ENCODE measurements around the gene IP6K2. TPM values are rescaled to one million over a fixed set of nuclear protein-coding genes. Genes with fewer than 3 reads are reported as not detected.
A peak's percentile ranks its signal among the peaks of the same experiment; 100 is the strongest.

Gene IP6K2
- total and polyA plus RNA-seq, 10 of the 15 experiments (the other 5 are each of a cell fraction or from before 2014, with no cell fraction given), result 25.8 to 95.9 (median 69.0) TPM

DNA sequence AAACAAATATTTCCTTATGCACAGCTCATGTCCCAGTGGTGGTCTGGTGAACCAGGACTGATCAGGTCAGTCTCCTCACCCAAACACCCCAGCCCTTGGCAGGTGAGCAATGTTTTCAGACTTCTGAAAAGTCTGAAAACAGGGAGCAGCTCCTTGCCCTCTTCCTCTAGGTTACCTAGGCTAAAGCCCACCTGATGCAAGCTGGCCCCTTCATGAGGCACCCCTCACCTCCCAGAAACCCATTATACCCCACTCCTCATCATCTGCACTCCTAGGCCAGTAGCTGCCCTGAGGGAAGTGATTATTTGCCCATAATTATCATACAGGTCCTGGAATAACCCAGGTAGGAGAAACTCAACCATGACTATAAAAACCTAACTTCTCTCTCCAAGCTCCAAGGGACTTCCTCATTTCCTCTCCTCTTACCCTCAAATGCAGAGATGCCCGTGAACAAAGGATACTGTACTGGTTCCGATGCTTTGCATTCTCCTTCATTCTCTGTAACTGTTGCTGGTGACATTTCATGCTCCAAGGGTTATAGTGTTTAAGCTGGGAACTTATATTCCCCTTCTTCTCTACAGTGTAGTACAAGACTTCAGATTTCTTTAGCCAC, 26.1 kb downstream of the IP6K2 start:
- H3K9ac ChIP-seq (ENCODE audit: control insufficient read depth, insufficient read depth, low read length), result no peak overlapping the region
- intact Hi-C loops (cut with micrococcal nuclease; ENCODE audit: unreplicated experiment) (no loop called here), in situ Hi-C loops (cut with MboI) (no loop called here)
- H3K27me3 ChIP-seq (replicated peaks in 1 of 2; ENCODE audit: control insufficient read depth in 2 of 2, insufficient read depth in 2 of 2, low read length in 1 of 2), result no peaks in the 10 kb centered on the region
- ChIA-PET POLR2A (interaction anchor here (0.6 to 1.1 kb wide), 3 partner anchors 12 to 342 kb away, joined by 3 to 4 read pairs (median 3); no protein-coding TSS in a partner anchor), RAD21 (ENCODE audit: unreplicated experiment) (no interaction called here), SMC1A (ENCODE audit: uncharacterized antibody, unreplicated experiment) (interaction anchor here (0.5 kb wide), 1 partner anchor 205 kb away, joined by 3 read pairs; no protein-coding TSS in a partner anchor), CTCF (interaction anchor here (0.8 to 1.2 kb wide), 2 partner anchors 19 to 254 kb away, joined by 3 read pairs; no protein-coding TSS in a partner anchor)
- no peaks in the 10 kb centered on the region; the same call in none of the 2 replicates for H4K20me1 ChIP-seq (ENCODE audit: control insufficient read depth, insufficient read depth)
- DNase-seq (ENCODE audit: low read depth, low spot score), result no peak
- no peak overlapping the region for H2AFZ ChIP-seq (ENCODE audit: control insufficient read depth, low read depth, low read length)
- H3K27ac ChIP-seq (ENCODE audit: control insufficient read depth, insufficient read depth), result no peak overlapping the region
- no TSS peak for BruUV-seq (replicated peaks)
- no peaks in the 10 kb centered on the region for H3K9me3 ChIP-seq (replicated peaks; ENCODE audit: control insufficient read depth, insufficient read depth, low read length)
- FAIRE-seq, result no peak
- H3K4me2 ChIP-seq (ENCODE audit: control insufficient read depth, insufficient read depth), result no peak overlapping the region
- H3K4me1 ChIP-seq (ENCODE audit: control insufficient read depth, insufficient read depth, low read length), result no peaks in the 10 kb centered on the region
- ATAC-seq, result no peak
- no peak overlapping the region for H3K4me3 ChIP-seq
- 96% methylated on average over 2 of the region's 2 CpGs for WGBS (ENCODE audit: insufficient coverage, insufficient replicate concordance, low lambda C conversion rate, missing lambda C conversion rate)
- no peaks in the 10 kb centered on the region; the same call in 1 of the 2 replicates for H3K79me2 ChIP-seq (ENCODE audit: control insufficient read depth, insufficient read depth, low read length)
- TF ChIP-seq, protein P1, sequence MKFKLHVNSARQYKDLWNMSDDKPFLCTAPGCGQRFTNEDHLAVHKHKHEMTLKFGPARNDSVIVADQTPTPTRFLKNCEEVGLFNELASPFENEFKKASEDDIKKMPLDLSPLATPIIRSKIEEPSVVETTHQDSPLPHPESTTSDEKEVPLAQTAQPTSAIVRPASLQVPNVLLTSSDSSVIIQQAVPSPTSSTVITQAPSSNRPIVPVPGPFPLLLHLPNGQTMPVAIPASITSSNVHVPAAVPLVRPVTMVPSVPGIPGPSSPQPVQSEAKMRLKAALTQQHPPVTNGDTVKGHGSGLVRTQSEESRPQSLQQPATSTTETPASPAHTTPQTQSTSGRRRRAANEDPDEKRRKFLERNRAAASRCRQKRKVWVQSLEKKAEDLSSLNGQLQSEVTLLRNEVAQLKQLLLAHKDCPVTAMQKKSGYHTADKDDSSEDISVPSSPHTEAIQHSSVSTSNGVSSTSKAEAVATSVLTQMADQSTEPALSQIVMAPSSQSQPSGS (IDR thresholded peaks at IDR 0.05; ENCODE audit: low read length), result no peak
- 0 out of 2 replicates have a peak, but pooled peaks have one; percentile 60 for TF ChIP-seq POLR2AphosphoS5 (IDR thresholded peaks at IDR 0.05; ENCODE audit: low read length)
- peaks cover 45 to 49% of the 10 kb centered on the region in 2 experiments for H3K36me3 ChIP-seq (ENCODE audit: control insufficient read depth in 2 of 2, insufficient read depth in 2 of 2, low read length in 1 of 2)

DNA sequence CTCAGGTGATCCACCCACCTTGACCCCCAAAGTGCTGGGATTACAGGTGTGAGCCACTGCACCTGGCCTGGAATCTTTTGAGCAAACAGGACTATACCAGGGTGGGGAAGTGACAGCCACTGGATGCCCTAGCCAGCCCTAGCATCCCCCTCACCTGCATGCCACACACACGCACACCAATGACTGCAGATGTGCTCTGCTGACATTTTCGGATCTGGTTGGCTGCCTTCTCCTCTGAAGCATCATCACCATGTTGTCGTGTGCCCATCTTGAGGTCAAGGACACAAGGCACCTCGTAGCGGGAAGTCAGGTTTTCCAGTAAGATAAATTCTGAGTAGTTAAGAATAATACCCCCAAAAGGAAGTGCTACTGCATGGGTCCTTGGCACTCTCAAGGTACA, 27.6 kb downstream of the IP6K2 start:
- SMC1A ChIA-PET (ENCODE audit: uncharacterized antibody, unreplicated experiment), result no interaction called here
- intact Hi-C loops (cut with micrococcal nuclease; ENCODE audit: unreplicated experiment), result no loop called here
- POLR2A ChIA-PET, result no interaction called here
- FAIRE-seq, result no peak
- Histone ChIP-seq H3K4me2 (ENCODE audit: control insufficient read depth, insufficient read depth) (no peak overlapping the region), H3K4me3 (no peak overlapping the region), H3K36me3 (ENCODE audit: control insufficient read depth in 2 of 2, insufficient read depth in 2 of 2, low read length in 1 of 2) (peaks cover 35 to 41% of the 10 kb centered on the region in 2 experiments), H3K9me3 (replicated peaks; ENCODE audit: control insufficient read depth, insufficient read depth, low read length) (no peaks in the 10 kb centered on the region), H3K27ac (ENCODE audit: control insufficient read depth, insufficient read depth) (no peak overlapping the region), H3K79me2 (ENCODE audit: control insufficient read depth, insufficient read depth, low read length) (peaks cover 12% of the 10 kb centered on the region), H3K9ac (ENCODE audit: control insufficient read depth, insufficient read depth, low read length) (no peak overlapping the region), H3K4me1 (ENCODE audit: control insufficient read depth, insufficient read depth, low read length) (no peaks in the 10 kb centered on the region; the same call in 1 of the 2 replicates), H2AFZ (ENCODE audit: control insufficient read depth, low read depth, low read length) (no peak overlapping the region), H3K27me3 (replicated peaks in 1 of 2; ENCODE audit: control insufficient read depth in 2 of 2, insufficient read depth in 2 of 2, low read length in 1 of 2) (no peaks in the 10 kb centered on the region), H4K20me1 (ENCODE audit: control insufficient read depth, insufficient read depth) (no peaks in the 10 kb centered on the region; the same call in none of the 2 replicates)
- ATAC-seq, result no peak
- 59% methylated on average over 5 of the region's 5 CpGs for WGBS (ENCODE audit: insufficient coverage, insufficient replicate concordance, low lambda C conversion rate, missing lambda C conversion rate)
- CTCF ChIA-PET, result no interaction called here
- no TSS peak for BruUV-seq (replicated peaks)
- DNase-seq (ENCODE audit: low read depth, low spot score), result no peak
- TF ChIP-seq, protein P2, sequence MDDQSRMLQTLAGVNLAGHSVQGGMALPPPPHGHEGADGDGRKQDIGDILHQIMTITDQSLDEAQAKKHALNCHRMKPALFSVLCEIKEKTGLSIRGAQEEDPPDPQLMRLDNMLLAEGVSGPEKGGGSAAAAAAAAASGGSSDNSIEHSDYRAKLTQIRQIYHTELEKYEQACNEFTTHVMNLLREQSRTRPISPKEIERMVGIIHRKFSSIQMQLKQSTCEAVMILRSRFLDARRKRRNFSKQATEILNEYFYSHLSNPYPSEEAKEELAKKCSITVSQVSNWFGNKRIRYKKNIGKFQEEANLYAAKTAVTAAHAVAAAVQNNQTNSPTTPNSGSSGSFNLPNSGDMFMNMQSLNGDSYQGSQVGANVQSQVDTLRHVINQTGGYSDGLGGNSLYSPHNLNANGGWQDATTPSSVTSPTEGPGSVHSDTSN (IDR thresholded peaks at IDR 0.05; ENCODE audit: insufficient replicate concordance, low read depth, low read length), result no peak
- peak; percentile 50 for TF ChIP-seq POLR2A (IDR thresholded peaks at IDR 0.05; ENCODE audit: low read depth, low read length)
- RAD21 ChIA-PET (ENCODE audit: unreplicated experiment), result no interaction called here
- in situ Hi-C loops (cut with MboI), result no loop called here

Data from GM12878 (cell line).